K562 (cell line): ENCODE data around the gene EFNB3. TPM values are rescaled to one million over a fixed set of nuclear protein-coding genes. Genes with fewer than 3 reads are reported as not detected.

Experiments used
- BACH1 ChIP-seq: fragments of 200-800 bp; sonication (Bioruptor generic); IDR thresholded peaks from 2 replicates; pipeline ENCODE4 v1.6.1; 2016; ENCODE audit warnings: missing genetic modification characterization, missing compliant biosample characterization
- CC2D1A ChIP-seq: fragments of 450-650 bp; IDR thresholded peaks from 2 replicates; pipeline ENCODE4 v1.6.1; 2017; ENCODE audit warnings: mild to moderate bottlenecking
- MTA3 ChIP-seq: fragments of 450-650 bp; formaldehyde crosslinking; IDR thresholded peaks from 2 replicates; pipeline ENCODE4 v1.6.1; 2017; ENCODE audit warnings: mild to moderate bottlenecking, borderline replicate concordance
- PCBP2 ChIP-seq: fragments of 200-400 bp; formaldehyde crosslinking; IDR thresholded peaks from 2 replicates; pipeline ENCODE4 v1.6.1; 2018; ENCODE audit warnings: low read length, low read depth, mild to moderate bottlenecking, moderate library complexity; ENCODE audit not compliant: poor library complexity, severe bottlenecking
- POLR2B ChIP-seq: fragments of 450-650 bp; IDR thresholded peaks from 2 replicates; pipeline ENCODE4 v1.6.1; 2018; ENCODE audit warnings: low read depth; ENCODE audit not compliant: partially characterized antibody
- SMAD2 ChIP-seq: fragments of 150-350 bp; IDR thresholded peaks from 2 replicates; pipeline ENCODE4 v1.6.1; 2014; ENCODE audit warnings: low read depth, mild to moderate bottlenecking, low read length
- SMARCA4 ChIP-seq: fragments of 450-650 bp; IDR thresholded peaks from 2 replicates; pipeline ENCODE4 v1.6.1; 2016
- SP2 ChIP-seq: IDR thresholded peaks from 2 replicates; pipeline ENCODE4 v1.6.1; 2011; ENCODE audit warnings: mild to moderate bottlenecking, low read depth, low read length, moderate library complexity; ENCODE audit not compliant: poor library complexity, severe bottlenecking; ENCODE audit errors: extremely low read depth
- TCF3 ChIP-seq: sonication (generic); formaldehyde crosslinking; IDR thresholded peaks from 2 replicates; pipeline ENCODE4 v1.4.0; 2020; ENCODE audit warnings: mild to moderate bottlenecking, missing genetic modification reagents
- ZNF347 ChIP-seq: fragments of 450-650 bp; formaldehyde crosslinking; IDR thresholded peaks from 2 replicates; pipeline ENCODE4 v1.4.0; 2020; ENCODE audit warnings: low read depth, mild to moderate bottlenecking, moderate library complexity
- ZNF41 ChIP-seq: fragments of 250-450 bp; sonication (Bioruptor Pico); conservative IDR thresholded peaks from 2 replicates; pipeline ENCODE4 v1.4.0; 2020; ENCODE audit warnings: mild to moderate bottlenecking
- polyA plus RNA-seq, 8 experiments: library from polyadenylated mRNA; depleted of rRNA in 4 of 8; stranded (reverse) in 5 of 8; unstranded in 3 of 8; fragments of >200 nt; fragmentation: Nextera tagmentation in 2 of 8; fragmentation: Illumina TruSeq in 1 of 8; extraction: Ambion mirVana in 2 of 8; extraction: Trizol in 1 of 8; gene quantifications; 2 replicates each; pipeline versions ENCODE4 v1.2.1 to v1.2.3, GENCODE V29; 2011 to 2014; ENCODE audit warnings: inconsistent platforms in 1 of 8, missing spikeins in 1 of 8
- total RNA-seq, 7 experiments: library from RNA; depleted of rRNA in 6 of 7; stranded (reverse); fragments of >200 nt in 6 of 7; fragmentation: Illumina TruSeq in 2 of 7; extraction: Trizol in 2 of 7; gene quantifications; 2 replicates each; pipeline versions ENCODE4 v1.2.1 to v1.2.3, GENCODE V29; 2011 to 2021; ENCODE audit warnings: low replicate concordance in 1 of 7
- TF ChIP-seq, protein P1 (sequence below): fragments of 250-450 bp; sonication (Bioruptor Pico); IDR thresholded peaks from 2 replicates; pipeline ENCODE4 v1.4.0; 2020; ENCODE audit warnings: mild to moderate bottlenecking, moderate library complexity
- TF ChIP-seq, protein P2 (sequence below): conservative IDR thresholded peaks from 2 replicates; pipeline ENCODE4 v1.6.1; 2011; ENCODE audit warnings: low read depth, mild to moderate bottlenecking, low read length; ENCODE audit not compliant: control insufficient read depth
- TF ChIP-seq, protein P3 (sequence below): fragments of 250-450 bp; sonication (Bioruptor Pico); IDR thresholded peaks from 2 replicates; pipeline ENCODE4 v1.8.0; 2021; ENCODE audit warnings: moderate library complexity, mild to moderate bottlenecking, inconsistent platforms
- TF ChIP-seq, protein P4 (sequence below), 2 experiments: fragments of 250-450 bp in 1 of 2; fragments of 450-650 bp in 1 of 2; sonication (Bioruptor Pico) in 1 of 2; IDR thresholded peaks; 2 replicates each; pipeline versions ENCODE4 v1.6.1 to v1.8.0; 2016 to 2021; ENCODE audit warnings: mild to moderate bottlenecking in 2 of 2, moderate library complexity in 2 of 2, missing compliant biosample characterization in 1 of 2, missing genetic modification characterization in 1 of 2
- TF ChIP-seq, protein P5 (sequence below): fragments of 450-650 bp; conservative IDR thresholded peaks from 2 replicates; pipeline ENCODE4 v1.6.1; 2016; ENCODE audit warnings: missing genetic modification characterization, low read depth, mild to moderate bottlenecking, missing compliant biosample characterization, moderate library complexity
- TF ChIP-seq, protein P6 (sequence below), 2 experiments: fragments of 450-650 bp in 1 of 2; sonication (generic) in 1 of 2; formaldehyde crosslinking in 1 of 2; IDR thresholded peaks in 1 of 2; conservative IDR thresholded peaks in 1 of 2; 2 replicates each; pipeline versions ENCODE4 v1.6.1 to v1.8.1; 2016 to 2023; ENCODE audit warnings: mild to moderate bottlenecking in 2 of 2, moderate library complexity in 2 of 2, inconsistent platforms in 1 of 2, missing genetic modification reagents in 1 of 2
- TF ChIP-seq, protein P7 (sequence below): sonication (generic); formaldehyde crosslinking; IDR thresholded peaks from 2 replicates; pipeline ENCODE4 v1.4.0; 2020; ENCODE audit warnings: mild to moderate bottlenecking, missing genetic modification reagents

Gene EFNB3
- total and polyA plus RNA-seq, 9 of the 15 experiments (the other 6 are each of a cell fraction or from before 2014, with no cell fraction given): not detected

DNA sequence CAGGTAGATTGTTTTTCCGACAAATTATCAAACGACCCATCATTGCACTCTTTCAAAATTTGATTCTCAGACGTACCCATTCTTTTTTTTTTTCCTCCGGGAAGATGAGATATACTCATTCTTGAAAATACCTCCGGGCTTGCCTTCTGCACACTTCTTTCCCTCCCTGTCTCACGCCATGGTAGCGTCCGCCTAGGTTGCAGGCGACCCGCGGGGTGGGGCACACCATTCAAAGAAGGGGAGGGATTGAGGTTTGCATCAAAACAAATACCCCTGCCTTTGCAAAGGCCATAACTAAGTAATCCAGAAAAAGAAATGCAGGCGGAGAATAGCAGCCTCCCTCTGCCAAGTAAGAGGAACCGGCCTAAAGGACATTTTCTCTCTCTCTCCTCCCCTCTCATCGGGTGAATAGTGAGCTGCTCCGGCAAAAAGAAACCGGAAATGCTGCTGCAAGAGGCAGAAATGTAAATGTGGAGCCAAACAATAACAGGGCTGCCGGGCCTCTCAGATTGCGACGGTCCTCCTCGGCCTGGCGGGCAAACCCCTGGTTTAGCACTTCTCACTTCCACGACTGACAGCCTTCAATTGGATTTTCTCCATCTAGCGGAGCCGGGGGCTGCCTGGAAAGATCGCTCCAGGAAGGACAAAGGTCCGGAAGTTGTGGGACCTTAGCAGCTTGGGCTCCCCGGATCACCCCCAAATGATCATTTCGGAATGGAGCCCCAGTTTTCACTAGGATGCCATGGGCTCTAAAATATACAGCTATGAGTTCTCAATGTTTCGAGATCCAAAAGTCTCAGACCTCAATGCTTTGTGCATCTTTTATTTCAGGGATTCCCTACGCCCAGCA is 18.6 kb upstream of the EFNB3 start (continued):
- TF ChIP-seq BACH1 (tag): no peak
- TF ChIP-seq CC2D1A: peak; percentile 64; the same call in 1 of the 2 replicates
- TF ChIP-seq, protein P1, sequence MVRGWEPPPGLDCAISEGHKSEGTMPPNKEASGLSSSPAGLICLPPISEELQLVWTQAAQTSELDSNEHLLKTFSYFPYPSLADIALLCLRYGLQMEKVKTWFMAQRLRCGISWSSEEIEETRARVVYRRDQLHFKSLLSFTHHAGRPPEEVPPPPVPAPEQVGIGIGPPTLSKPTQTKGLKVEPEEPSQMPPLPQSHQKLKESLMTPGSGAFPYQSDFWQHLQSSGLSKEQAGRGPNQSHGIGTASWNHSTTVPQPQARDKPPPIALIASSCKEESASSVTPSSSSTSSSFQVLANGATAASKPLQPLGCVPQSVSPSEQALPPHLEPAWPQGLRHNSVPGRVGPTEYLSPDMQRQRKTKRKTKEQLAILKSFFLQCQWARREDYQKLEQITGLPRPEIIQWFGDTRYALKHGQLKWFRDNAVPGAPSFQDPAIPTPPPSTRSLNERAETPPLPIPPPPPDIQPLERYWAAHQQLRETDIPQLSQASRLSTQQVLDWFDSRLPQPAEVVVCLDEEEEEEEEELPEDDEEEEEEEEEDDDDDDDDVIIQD: no peak
- TF ChIP-seq, protein P2, sequence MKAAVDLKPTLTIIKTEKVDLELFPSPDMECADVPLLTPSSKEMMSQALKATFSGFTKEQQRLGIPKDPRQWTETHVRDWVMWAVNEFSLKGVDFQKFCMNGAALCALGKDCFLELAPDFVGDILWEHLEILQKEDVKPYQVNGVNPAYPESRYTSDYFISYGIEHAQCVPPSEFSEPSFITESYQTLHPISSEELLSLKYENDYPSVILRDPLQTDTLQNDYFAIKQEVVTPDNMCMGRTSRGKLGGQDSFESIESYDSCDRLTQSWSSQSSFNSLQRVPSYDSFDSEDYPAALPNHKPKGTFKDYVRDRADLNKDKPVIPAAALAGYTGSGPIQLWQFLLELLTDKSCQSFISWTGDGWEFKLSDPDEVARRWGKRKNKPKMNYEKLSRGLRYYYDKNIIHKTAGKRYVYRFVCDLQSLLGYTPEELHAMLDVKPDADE: 0 out of 2 replicates have a peak, but pooled peaks have one; percentile 46
- TF ChIP-seq SP2: no peak
- no peak for TF ChIP-seq TCF3 (CRISPR knock-in tag)
- TF ChIP-seq, protein P3, sequence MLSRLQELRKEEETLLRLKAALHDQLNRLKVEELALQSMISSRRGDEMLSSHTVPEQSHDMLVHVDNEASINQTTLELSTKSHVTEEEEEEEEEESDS (CRISPR knock-in tag): no peak
- TF ChIP-seq PCBP2: no peak
- TF ChIP-seq, protein P4, sequence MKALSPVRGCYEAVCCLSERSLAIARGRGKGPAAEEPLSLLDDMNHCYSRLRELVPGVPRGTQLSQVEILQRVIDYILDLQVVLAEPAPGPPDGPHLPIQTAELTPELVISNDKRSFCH (CRISPR knock-in tag; IDR thresholded peaks at IDR 0.05): no peak
- TF ChIP-seq, protein P4 (tag; IDR thresholded peaks at IDR 0.05): no peak
- TF ChIP-seq ZNF41: no peak
- TF ChIP-seq MTA3: no peak
- TF ChIP-seq, protein P5, sequence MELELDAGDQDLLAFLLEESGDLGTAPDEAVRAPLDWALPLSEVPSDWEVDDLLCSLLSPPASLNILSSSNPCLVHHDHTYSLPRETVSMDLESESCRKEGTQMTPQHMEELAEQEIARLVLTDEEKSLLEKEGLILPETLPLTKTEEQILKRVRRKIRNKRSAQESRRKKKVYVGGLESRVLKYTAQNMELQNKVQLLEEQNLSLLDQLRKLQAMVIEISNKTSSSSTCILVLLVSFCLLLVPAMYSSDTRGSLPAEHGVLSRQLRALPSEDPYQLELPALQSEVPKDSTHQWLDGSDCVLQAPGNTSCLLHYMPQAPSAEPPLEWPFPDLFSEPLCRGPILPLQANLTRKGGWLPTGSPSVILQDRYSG (tag): no peak
- no peak for TF ChIP-seq ZNF347 (CRISPR knock-in tag)
- TF ChIP-seq POLR2B: peak; percentile 78
- no peak for TF ChIP-seq SMARCA4
- TF ChIP-seq, protein P6, sequence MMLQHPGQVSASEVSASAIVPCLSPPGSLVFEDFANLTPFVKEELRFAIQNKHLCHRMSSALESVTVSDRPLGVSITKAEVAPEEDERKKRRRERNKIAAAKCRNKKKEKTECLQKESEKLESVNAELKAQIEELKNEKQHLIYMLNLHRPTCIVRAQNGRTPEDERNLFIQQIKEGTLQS (IDR thresholded peaks at IDR 0.05): peak; percentile 53
- TF ChIP-seq, protein P6 (CRISPR knock-in tag; conservative IDR thresholded peaks at IDR 0.05): no peak
- no peak for TF ChIP-seq SMAD2
- TF ChIP-seq, protein P7, sequence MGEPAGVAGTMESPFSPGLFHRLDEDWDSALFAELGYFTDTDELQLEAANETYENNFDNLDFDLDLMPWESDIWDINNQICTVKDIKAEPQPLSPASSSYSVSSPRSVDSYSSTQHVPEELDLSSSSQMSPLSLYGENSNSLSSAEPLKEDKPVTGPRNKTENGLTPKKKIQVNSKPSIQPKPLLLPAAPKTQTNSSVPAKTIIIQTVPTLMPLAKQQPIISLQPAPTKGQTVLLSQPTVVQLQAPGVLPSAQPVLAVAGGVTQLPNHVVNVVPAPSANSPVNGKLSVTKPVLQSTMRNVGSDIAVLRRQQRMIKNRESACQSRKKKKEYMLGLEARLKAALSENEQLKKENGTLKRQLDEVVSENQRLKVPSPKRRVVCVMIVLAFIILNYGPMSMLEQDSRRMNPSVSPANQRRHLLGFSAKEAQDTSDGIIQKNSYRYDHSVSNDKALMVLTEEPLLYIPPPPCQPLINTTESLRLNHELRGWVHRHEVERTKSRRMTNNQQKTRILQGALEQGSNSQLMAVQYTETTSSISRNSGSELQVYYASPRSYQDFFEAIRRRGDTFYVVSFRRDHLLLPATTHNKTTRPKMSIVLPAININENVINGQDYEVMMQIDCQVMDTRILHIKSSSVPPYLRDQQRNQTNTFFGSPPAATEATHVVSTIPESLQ (CRISPR knock-in tag): 0 out of 2 replicates have a peak, but pooled peaks have one; percentile 72
